GM21717 (cell line): ENCODE measurements around the gene ARPC2.
"Not testable (repeated sequence)": the region's sequence is repeated elsewhere in the genome, so short reads cannot be mapped to it uniquely, and the experiment has no call there.

Experiments
- ATAC-seq: cut with Tn5 transposase; IDR thresholded peaks from one replicate; pipeline ENCODE4 v1.9.1; 2021; ENCODE audit warnings: mild to moderate bottlenecking, moderate library complexity; ENCODE audit not compliant: unreplicated experiment

Gene ARPC2

GRCh38 chr2:218216674-218217359 is at the start of gene ARPC2:
TSS of gene ARPC2 (plus strand) at chr2:218217189. CDS start at chr2:218217471, 282 bp downstream.
- ATAC-seq = peak; percentile 63

- ATAC-seq = no peak
These were observed 49.0 kb upstream of the ARPC2 start for GRCh38 chr2:218168016-218168415.

GRCh38 chr2:218168635-218169462 is 48.1 kb upstream of the ARPC2 start:
- peak; percentile 63 for ATAC-seq

GRCh38 chr2:218169757-218170546 is 47.0 kb upstream of the ARPC2 start:
- no peak for ATAC-seq

DNA sequence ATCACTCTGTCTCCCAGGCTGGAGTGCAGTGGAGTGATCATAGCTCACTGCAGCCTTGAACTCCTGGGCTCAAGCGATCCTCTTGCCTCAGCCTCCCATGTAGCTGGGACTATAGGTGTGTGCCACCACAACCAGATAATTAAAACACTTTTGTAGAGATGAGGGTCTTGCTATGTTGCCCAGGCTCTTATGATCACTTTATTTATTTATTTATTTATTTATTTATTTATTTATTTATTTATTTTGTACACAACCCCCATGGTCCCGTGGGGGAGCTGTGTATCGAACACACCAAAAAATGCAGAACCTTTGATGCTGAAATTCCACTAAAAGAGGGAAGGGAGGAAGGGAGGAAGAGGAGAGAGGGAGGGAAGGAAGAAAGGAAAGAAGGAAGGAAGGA is 45.2 kb upstream of the ARPC2 start:
- not testable (repeated sequence) for ATAC-seq

DNA sequence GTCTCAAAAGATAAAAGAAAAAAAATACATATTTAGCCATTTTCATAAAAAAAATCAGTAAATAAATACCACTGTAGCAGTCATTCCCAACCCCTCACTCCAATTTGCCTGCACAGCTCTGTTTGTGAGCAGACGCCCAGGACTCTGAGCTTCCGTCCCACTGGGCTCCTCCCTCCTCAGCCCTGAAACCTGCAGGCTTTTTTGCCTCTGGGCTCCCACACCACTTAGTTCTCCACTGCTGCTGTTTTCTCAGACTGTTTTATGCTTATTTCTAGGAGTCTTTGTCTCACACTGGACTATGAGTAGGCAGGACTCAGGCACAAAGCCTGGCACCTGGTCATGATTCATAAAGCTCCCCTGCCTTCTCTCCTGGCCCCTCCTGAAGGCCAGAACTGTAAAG is 44.1 kb upstream of the ARPC2 start:
- ATAC-seq = no peak

DNA sequence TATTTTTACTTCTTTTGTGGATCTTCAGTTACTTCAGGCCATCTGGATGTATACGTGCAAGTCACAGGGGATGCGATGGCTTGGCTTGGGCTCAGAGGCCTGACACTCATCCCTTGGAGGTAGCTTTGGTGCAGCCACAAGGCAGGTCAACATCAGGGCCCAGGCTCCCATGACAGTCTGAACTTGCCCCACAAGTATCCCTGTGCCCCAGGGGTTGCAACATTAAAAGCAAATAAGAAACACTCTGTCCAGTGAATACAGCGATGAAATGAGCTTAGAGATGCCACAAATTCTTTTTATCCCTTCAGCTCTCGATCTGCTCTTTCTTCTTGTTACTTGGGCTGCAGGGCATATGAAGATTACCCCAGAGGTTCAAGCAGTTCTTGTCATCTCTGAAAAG is 37.2 kb upstream of the ARPC2 start:
- ATAC-seq = no peak

DNA sequence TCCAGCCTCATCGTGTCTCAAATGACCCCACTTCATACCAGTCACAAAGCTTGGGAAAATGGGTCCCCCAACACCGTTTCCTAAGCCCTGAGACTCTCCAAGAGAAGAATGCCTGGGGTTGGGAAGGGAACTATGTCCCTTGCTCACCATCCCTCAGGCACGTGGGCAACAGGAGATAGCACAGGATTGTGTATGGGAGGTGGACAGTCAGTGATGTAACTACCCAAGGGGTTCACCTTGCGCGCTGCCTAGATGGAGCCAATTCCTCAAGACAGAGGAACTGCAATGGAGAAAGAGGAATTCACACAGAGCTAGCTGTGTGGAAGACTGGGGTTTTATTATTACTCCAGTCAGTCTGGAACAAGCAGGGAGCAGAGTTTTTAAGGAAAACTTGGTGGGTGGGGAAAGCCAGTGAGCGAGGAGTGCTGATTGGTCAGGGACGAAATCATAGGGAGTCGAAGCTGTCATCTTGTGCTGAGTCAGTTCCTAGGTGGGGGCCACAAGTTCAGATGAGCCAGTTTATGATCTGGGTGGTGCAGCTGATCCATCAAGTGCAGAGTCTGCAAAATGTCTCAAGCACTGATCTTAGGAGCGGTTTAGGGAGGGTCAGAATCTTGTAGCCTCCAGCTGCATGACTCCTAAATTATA is 36.4 kb upstream of the ARPC2 start:
- ATAC-seq = no peak

GRCh38 chr2:218184331-218184730 is 32.7 kb upstream of the ARPC2 start:
- no peak for ATAC-seq

GRCh38 chr2:218186355-218186766 is 30.6 kb upstream of the ARPC2 start:
- ATAC-seq = peak; percentile 46

- ATAC-seq = no peak
These were observed 30.1 kb upstream of the ARPC2 start for GRCh38 chr2:218186876-218187275.

DNA sequence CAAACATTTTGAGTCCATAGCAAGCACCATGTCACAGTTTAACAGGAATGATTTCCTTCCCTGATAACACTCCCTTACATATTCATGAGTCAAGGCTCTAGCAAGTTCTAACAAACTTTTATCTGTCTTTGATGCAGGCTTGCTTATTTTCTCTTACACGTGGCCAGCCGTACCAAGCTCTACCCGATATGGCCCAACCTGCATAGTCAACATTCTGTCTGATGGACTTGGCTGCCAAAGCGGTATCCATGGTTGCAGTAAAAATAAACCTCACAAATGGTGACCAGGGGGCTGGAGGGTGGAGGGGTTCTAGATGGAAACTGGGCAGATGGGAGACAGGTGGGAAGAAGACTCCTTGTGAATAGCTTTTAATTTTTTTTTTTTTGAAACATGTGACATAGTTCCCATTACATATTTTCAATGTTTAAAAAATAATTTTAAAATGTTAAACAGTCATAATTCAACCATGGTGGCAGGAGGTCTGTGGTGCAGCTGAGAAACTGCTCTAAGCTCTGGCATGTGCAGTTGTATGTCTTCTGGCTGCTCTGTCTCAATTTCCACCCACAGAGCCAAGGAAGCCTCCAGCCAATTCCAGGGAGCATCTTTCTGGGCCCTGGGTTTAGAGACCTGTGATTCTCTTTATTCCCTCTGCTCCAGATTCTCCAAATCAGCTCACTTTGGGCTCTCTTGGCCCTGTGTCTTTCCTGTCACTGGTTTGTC is 29.5 kb upstream of the ARPC2 start:
- ATAC-seq = no peak

DNA sequence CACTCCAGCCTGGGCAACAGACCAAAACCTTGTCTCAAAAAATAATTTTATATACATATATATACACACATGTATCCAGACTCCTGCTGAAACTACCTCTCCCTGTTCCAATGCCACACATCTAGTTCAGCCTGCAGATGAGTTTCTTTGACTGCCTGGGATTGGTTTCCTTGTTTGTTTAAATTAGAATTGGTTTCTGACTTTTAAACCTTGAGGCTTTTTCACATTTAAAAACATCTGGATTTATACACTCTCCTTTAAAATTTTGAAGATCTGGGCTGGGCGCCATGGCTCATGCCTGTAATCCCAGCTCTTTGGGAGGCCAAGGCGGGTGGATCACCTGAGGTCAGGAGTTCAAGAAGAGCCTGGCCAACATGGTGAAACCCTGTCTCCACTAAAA is 28.5 kb upstream of the ARPC2 start:
- no peak for ATAC-seq

DNA sequence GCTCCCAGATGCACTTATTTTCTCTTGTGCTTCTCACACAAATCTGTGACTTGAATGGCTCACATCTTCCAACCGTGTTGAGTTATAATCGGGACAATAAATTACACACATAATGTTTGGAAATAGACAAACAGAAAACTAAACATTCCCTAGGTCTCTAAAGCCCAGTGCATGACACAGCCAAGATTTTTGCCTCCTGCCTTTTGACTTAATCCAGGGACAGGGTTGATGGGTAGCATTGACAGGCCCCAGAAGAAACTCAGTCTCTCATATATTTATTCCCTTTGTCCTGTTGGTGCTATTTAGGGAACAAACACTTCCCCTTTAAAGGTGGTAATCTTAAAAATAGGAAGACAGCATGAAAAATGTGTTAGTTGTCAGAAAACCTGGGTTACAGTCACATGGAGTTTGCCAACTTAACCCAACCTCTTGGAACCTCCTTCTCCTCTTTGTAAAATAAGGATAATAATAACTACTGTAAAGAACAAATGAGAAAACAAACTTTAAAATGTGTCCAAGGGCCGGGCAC is 24.0 kb upstream of the ARPC2 start:
- ATAC-seq = no peak

DNA sequence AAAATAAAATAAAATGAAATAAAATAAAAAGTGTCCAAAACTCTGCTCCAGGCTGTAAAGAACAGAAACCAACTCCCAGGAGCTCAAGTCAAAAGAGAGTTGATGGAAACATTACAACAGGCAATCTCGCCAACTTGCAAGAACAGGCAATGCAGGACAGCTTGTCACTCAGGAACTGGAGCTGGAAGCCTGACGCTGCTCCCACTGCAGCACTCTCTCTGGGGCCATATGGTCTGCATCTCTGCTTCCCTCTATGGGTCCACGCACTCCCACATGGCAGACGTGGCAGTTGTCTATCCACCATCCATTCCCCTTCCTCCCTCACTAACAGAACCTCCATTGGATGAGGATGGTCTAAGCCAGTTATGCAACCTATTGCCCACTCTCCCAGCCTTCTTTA is 23.3 kb upstream of the ARPC2 start:
- ATAC-seq = no peak

DNA sequence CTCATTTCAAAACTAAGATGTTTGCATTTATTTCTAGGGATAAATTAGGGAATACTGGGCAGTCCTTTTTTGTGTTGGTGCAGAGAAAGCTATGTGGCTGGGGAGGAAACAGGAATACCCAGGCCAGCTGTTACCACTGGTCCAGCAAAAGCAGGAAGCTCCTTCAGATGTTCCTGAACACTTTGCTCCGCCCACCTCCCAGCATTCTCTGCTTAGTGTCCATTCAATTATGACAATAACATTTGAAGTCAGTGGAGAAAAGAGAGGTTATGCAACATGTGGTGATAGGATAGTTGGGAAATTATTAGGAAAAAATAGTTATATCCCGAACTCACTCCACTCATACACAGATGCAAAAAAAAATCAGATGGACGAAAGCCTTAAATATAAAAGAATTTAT is 22.1 kb upstream of the ARPC2 start:
- no peak for ATAC-seq

GRCh38 chr2:218196974-218197373 is 20.0 kb upstream of the ARPC2 start:
- no peak for ATAC-seq

- no peak for ATAC-seq
These were observed 14.7 kb upstream of the ARPC2 start for GRCh38 chr2:218202266-218202665.

GRCh38 chr2:218209078-218209477 is 7.9 kb upstream of the ARPC2 start:
- no peak for ATAC-seq

GRCh38 chr2:218214116-218214515 is 2.9 kb upstream of the ARPC2 start:
- no peak for ATAC-seq
